NCI-H128 (cell line): ENCODE measurements around the gene PDXP.
"Not testable (repeated sequence)": the region's sequence is repeated elsewhere in the genome, so short reads cannot be mapped to it uniquely, and the experiment has no call there.

Experiments
- DNase-seq: peaks from one replicate; lab custom pipeline; 2025; ENCODE audit not compliant: unreplicated experiment; lab: John Stamatoyannopoulos, UW

Gene PDXP

GRCh38 chr22:37696260-37696656 is 37.7 kb downstream of the PDXP start:
- DNase-seq = not testable (repeated sequence)

- DNase-seq = peak; percentile 74
These were observed 38.4 kb downstream of the PDXP start, which contains the start of gene TRIOBP for GRCh38 chr22:37696657-37697537. TSS of gene TRIOBP (plus strand) at chr22:37697048. CDS start at chr22:37701366, 4,318 bp downstream.

- no peak for DNase-seq
These were observed 39.0 kb downstream of the PDXP start for GRCh38 chr22:37697538-37697835.

GRCh38 chr22:37701141-37701786 is 42.7 kb downstream of the PDXP start:
- no peak for DNase-seq

GRCh38 chr22:37703906-37704305 is 45.4 kb downstream of the PDXP start:
- no peak for DNase-seq

- no peak for DNase-seq
These were observed 46.1 kb downstream of the PDXP start for GRCh38 chr22:37704645-37705044.

GRCh38 chr22:37705205-37705604 is 46.7 kb downstream of the PDXP start:
- DNase-seq = no peak

- no peak for DNase-seq
These were observed 50.3 kb downstream of the PDXP start for GRCh38 chr22:37708580-37709444.

GRCh38 chr22:37709445-37709765 is 50.9 kb downstream of the PDXP start:
- no peak for DNase-seq

GRCh38 chr22:37710675-37711074 is 52.2 kb downstream of the PDXP start:
- no peak for DNase-seq

GRCh38 chr22:37711490-37711889 is 53.0 kb downstream of the PDXP start:
- no peak for DNase-seq

- no peak for DNase-seq
These were observed 55.2 kb downstream of the PDXP start for GRCh38 chr22:37713761-37714160.

- no peak for DNase-seq
These were observed 56.1 kb downstream of the PDXP start for GRCh38 chr22:37714634-37715033.

GRCh38 chr22:37715760-37716159 is 57.2 kb downstream of the PDXP start:
- no peak for DNase-seq
